RWPE2 (cell line): ENCODE results near the gene AXDND1.
"Not testable (repeated sequence)": the region's sequence is repeated elsewhere in the genome, so short reads cannot be mapped to it uniquely, and the experiment has no call there.

Source experiments
- ATAC-seq: fragments of 200-7000 bp; cut with Tn5 transposase; 3 replicates; pipeline ENCODE4 v1.9.1; 2021; ENCODE audit warnings: low read depth
- DNase-seq: peaks from one replicate; pipeline ENCODE4 v3.0.0-alpha.2; 2020; ENCODE audit warnings: low spot score
- H3K27ac ChIP-seq: fragments of 450-650 bp; 2 replicates; pipeline ENCODE4 v1.5.1; 2017; ENCODE audit warnings: mild to moderate bottlenecking; ENCODE audit not compliant: poor library complexity, severe bottlenecking
- H3K27me3 ChIP-seq: fragments of 250-450 bp; sonication (Bioruptor Pico); 2 replicates; pipeline ENCODE4 v1.5.1; 2021; ENCODE audit warnings: mild to moderate bottlenecking, moderate library complexity; ENCODE audit not compliant: insufficient read depth, poor library complexity, severe bottlenecking
- H3K36me3 ChIP-seq: fragments of 250-450 bp; sonication (Bioruptor Pico); 2 replicates; pipeline ENCODE4 v1.5.1; 2020; ENCODE audit warnings: low read depth, mild to moderate bottlenecking, moderate library complexity
- H3K4me1 ChIP-seq: fragments of 250-450 bp; sonication (Bioruptor Pico); 2 replicates; pipeline ENCODE4 v1.5.1; 2021; ENCODE audit warnings: mild to moderate bottlenecking, moderate library complexity; ENCODE audit not compliant: insufficient read depth, poor library complexity, severe bottlenecking
- H3K4me3 ChIP-seq: fragments of 250-450 bp; sonication (Bioruptor Pico); 2 replicates; pipeline ENCODE4 v1.5.1; 2021; ENCODE audit warnings: mild to moderate bottlenecking, moderate library complexity; ENCODE audit not compliant: severe bottlenecking
- H3K9me3 ChIP-seq: fragments of 250-450 bp; sonication (Bioruptor Pico); 2 replicates; pipeline ENCODE4 v1.5.1; 2021; ENCODE audit warnings: mild to moderate bottlenecking, moderate library complexity; ENCODE audit not compliant: severe bottlenecking
- TF ChIP-seq, protein P1 (sequence below): fragments of 450-650 bp; IDR thresholded peaks from one replicate; pipeline ENCODE4 v1.5.1; 2017; ENCODE audit warnings: mild to moderate bottlenecking, moderate library complexity; ENCODE audit not compliant: poor library complexity, severe bottlenecking

AXDND1 gene

DNA sequence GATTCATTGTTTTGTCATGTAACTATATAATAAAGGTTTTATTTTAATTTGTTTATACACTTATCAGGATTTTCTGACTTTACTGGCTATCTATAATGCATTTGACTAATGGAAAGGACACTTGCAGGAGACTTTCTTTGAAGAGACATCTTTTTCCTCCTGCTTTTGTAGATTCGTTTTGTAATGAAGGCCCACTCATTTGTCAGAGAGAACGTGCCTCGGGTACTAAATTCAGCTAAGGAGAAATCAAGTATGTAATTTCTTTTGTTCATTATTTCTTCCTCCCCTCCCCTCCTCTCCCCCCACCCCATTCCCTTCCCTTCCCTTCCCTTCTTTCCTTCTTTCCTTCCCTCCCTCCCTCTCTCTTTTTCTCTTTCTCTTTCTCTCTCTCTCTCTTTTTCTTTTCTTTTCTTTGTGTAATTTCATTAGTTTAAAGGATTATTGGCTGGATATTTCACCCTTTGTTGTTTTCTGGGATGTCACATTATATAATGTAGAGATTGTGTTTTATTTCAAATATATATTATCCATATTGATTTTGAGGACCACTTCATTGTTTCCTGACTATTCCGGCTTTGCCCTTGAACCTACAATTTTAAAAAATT is 23.7 kb upstream of the AXDND1 start:
- no peaks in the 10 kb centered on the region for H3K27me3 ChIP-seq
- no peak for DNase-seq
- no peaks in the 10 kb centered on the region for H3K4me1 ChIP-seq
- peaks cover 2% of the 10 kb centered on the region for H3K9me3 ChIP-seq
- TF ChIP-seq, protein P1, sequence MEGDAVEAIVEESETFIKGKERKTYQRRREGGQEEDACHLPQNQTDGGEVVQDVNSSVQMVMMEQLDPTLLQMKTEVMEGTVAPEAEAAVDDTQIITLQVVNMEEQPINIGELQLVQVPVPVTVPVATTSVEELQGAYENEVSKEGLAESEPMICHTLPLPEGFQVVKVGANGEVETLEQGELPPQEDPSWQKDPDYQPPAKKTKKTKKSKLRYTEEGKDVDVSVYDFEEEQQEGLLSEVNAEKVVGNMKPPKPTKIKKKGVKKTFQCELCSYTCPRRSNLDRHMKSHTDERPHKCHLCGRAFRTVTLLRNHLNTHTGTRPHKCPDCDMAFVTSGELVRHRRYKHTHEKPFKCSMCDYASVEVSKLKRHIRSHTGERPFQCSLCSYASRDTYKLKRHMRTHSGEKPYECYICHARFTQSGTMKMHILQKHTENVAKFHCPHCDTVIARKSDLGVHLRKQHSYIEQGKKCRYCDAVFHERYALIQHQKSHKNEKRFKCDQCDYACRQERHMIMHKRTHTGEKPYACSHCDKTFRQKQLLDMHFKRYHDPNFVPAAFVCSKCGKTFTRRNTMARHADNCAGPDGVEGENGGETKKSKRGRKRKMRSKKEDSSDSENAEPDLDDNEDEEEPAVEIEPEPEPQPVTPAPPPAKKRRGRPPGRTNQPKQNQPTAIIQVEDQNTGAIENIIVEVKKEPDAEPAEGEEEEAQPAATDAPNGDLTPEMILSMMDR: no peak
- ATAC-seq: no peak
- H3K27ac ChIP-seq: no peak overlapping the region
- H3K4me3 ChIP-seq: no peak overlapping the region
- H3K36me3 ChIP-seq: peaks cover 53% of the 10 kb centered on the region

DNA sequence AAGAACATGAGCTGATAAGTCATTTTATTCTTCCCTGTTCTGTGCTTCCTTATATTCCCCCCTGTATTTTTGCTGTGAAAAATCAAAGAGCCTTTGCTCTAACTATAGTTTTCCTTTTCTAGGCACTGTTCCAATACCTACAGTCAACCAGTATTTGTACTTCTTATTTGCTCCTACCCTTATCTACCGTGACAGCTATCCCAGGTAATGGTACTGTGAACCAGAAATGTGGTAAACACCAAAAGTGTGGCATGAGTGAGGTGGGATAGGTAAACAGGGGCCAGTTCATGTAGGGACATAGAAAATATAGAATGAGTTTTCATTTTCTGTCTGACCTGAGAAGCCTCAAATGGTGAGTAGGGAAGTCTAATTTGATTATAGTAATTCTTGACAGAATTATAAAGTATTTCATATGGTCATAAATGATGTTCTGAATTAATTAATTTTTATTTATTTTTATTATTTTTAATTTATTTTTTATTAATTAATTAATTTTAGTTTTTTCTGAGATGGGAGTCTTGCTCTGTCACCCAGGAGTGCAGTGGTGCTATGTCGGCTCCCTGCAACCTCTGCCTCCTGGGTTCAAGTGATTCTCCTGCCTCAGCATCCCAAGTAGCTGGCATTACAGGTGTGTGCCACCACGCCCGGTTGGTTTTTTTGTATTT is 22.9 kb upstream of the AXDND1 start:
- H3K9me3 ChIP-seq: no peaks in the 10 kb centered on the region
- DNase-seq: no peak
- no peak overlapping the region for H3K27ac ChIP-seq
- no peak overlapping the region for H3K4me3 ChIP-seq
- H3K36me3 ChIP-seq: peaks cover 51% of the 10 kb centered on the region
- no peaks in the 10 kb centered on the region for H3K4me1 ChIP-seq
- TF ChIP-seq, protein P1: no peak
- H3K27me3 ChIP-seq: no peaks in the 10 kb centered on the region
- no peak for ATAC-seq

DNA sequence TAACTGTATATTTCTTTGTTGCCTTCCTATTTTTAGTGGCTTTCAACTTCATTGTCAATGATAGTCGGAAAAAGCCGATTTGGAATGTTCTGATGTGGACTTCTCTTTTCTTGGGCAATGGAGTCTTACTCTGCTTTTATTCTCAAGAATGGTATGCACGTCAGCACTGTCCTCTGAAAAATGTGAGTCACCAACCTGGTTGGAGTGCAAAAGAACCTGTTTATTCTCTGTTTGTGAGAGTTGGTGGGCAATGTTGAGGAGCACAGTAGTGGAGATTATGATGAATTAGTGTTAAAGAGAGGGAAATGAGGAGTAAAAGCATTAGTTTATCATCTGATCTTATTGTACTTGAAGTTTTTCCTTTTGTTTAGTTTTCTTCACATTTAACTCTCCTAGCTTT is 14.5 kb upstream of the AXDND1 start:
- no peaks in the 10 kb centered on the region for H3K27me3 ChIP-seq
- no peak overlapping the region for H3K27ac ChIP-seq
- no peaks in the 10 kb centered on the region for H3K4me1 ChIP-seq
- H3K9me3 ChIP-seq: no peaks in the 10 kb centered on the region
- ATAC-seq (no peak), DNase-seq (no peak)
- TF ChIP-seq, protein P1: no peak
- no peak overlapping the region for H3K4me3 ChIP-seq
- peaks cover 41% of the 10 kb centered on the region for H3K36me3 ChIP-seq

DNA sequence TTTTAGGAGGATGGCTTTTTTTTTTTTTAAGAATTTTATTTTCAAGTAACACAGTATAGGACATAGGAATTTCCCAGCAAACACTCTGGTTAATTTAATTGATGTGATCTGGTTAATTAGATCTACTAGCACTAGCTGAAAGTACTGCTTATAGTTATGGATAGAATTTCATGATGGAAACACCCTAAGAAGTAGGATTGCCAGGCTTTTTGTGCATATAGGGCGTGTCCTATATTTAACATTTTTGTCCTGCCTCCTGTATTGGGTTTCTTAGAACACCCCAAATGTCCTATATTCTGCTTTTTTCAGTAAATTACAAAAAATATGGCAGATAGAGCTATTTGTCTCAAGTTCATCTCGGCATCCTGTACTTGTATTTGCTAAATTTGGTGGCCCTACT is 13.5 kb upstream of the AXDND1 start:
- H3K9me3 ChIP-seq: no peaks in the 10 kb centered on the region
- H3K4me1 ChIP-seq: no peaks in the 10 kb centered on the region
- no peak overlapping the region for H3K27ac ChIP-seq
- no peak for ATAC-seq
- H3K4me3 ChIP-seq: no peak overlapping the region
- no peaks in the 10 kb centered on the region for H3K27me3 ChIP-seq
- TF ChIP-seq, protein P1: no peak
- DNase-seq: no peak
- H3K36me3 ChIP-seq: peaks cover 38% of the 10 kb centered on the region

DNA sequence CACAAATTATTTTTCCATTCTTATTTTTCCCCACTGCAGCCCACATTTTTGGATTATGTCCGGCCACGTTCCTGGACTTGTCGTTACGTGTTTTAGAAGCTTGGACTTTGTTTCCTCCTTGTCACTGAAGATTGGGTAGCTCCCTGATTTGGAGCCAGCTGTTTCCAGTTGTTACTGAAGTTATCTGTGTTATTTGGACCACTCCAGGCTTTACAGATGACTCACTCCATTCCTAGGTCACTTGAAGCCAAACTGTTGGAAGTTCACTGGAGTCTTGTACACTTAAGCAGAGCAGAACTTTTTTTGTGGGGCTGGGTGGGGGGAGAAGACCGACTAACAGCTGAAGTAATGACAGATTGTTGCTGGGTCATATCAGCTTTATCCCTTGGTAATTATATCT is 12.2 kb upstream of the AXDND1 start:
- no peaks in the 10 kb centered on the region for H3K9me3 ChIP-seq
- H3K4me3 ChIP-seq: no peak overlapping the region
- no peaks in the 10 kb centered on the region for H3K4me1 ChIP-seq
- TF ChIP-seq, protein P1: no peak
- H3K27ac ChIP-seq: no peak overlapping the region
- no peak for ATAC-seq
- peaks cover 28% of the 10 kb centered on the region for H3K36me3 ChIP-seq
- H3K27me3 ChIP-seq: no peaks in the 10 kb centered on the region
- DNase-seq: no peak

DNA sequence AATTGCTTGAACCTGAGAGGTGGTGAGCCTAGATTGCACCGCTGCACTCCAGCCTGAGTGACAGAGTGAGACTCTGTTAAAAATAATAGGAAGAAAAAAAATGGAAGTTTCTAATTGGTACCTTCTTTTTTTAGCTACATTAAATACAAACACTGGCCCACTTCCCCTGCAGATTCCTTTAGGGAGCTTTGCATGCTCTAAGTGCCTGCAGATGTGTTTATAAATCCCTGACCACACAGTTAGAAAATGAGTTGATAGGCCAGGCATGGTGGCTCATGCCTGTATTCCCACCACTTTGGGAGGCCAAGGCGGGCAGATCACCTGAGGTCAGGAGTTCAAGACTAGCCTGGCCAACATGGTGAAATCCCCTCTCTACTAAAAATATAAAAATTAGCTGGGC is 4.1 kb upstream of the AXDND1 start:
- DNase-seq, ATAC-seq, H3K4me1 ChIP-seq, H3K4me3 ChIP-seq, H3K27me3 ChIP-seq, H3K27ac ChIP-seq, H3K36me3 ChIP-seq, H3K9me3 ChIP-seq: not testable (repeated sequence)
